Vagina (tissue), 2 donors: ENCODE results near the gene CYP3A4.

Experiments used
- CTCF ChIP-seq, 3 experiments: fragments of 450-650 bp in 2 of 3; fragments of 200-600 bp in 1 of 3; sonication (generic) in 1 of 3; IDR thresholded peaks; one replicate each; pipeline ENCODE4 v1.5.1; 2017 to 2019; ENCODE audit warnings: antibody characterized with exemption in 3 of 3, mild to moderate bottlenecking in 2 of 3, moderate library complexity in 2 of 3
- POLR2A ChIP-seq, 2 donors: fragments of 450-650 bp; IDR thresholded peaks; one replicate each; pipeline ENCODE4 v1.6.1; 2017; ENCODE audit warnings: antibody characterized with exemption in 2 of 2, mild to moderate bottlenecking in 2 of 2, moderate library complexity in 2 of 2
- POLR2AphosphoS5 ChIP-seq, 2 donors: sonication (generic); formaldehyde crosslinking; IDR thresholded peaks; one replicate each; pipeline ENCODE4 v1.9.0; 2017; ENCODE audit warnings: antibody characterized with exemption in 2 of 2, mild to moderate bottlenecking in 2 of 2, low read depth in 1 of 2; ENCODE audit not compliant: insufficient read depth in 1 of 2

GRCh38 chr7:99772565-99772964 lies 11.4 kb downstream of the CYP3A4 start:
- TF ChIP-seq CTCF (IDR thresholded peaks at IDR 0.05) = no peak
- TF ChIP-seq POLR2A (IDR thresholded peaks at IDR 0.05) = no peak
- no peak for TF ChIP-seq POLR2AphosphoS5 (IDR thresholded peaks at IDR 0.05; ENCODE audit: insufficient read depth in 1 of 2, low read depth in 1 of 2)
